OCI-LY1 (cell line): ENCODE results near the gene HOXD9.

Experiments
- CTCF ChIP-seq: fragments of 200-600 bp; sonication (generic), shearing (Covaris generic); IDR thresholded peaks from 2 replicates; pipeline ENCODE4 v1.5.1; 2017; ENCODE audit warnings: mild to moderate bottlenecking, antibody characterized with exemption, low read length, moderate library complexity, mixed read lengths
- EZH2 ChIP-seq: fragments of 200-600 bp; sonication (generic), shearing (Covaris generic); IDR thresholded peaks from 2 replicates; pipeline ENCODE4 v1.8.0; 2017; ENCODE audit warnings: borderline replicate concordance, mixed run types, mild to moderate bottlenecking, antibody characterized with exemption, low read length, moderate library complexity, mixed read lengths

- TF ChIP-seq CTCF = no peak
- no peak for TF ChIP-seq EZH2
Measured at GRCh38 chr2:176107731-176108181, 14.8 kb upstream of the HOXD9 start.
